ENCODE measurements around the gene OR51T1. TPM values are rescaled to one million over a fixed set of nuclear protein-coding genes. Genes with fewer than 3 reads are reported as not detected.

Gene OR51T1
- total RNA-seq, 4 donors from 2014 or later = not detected

GRCh38 chr11:4884361-4884760 lies 2.7 kb downstream of the OR51T1 start:
- H3K9me3 ChIP-seq = no peaks in the 10 kb centered on the region
- H3K36me3 ChIP-seq = no peaks in the 10 kb centered on the region
- no peaks in the 10 kb centered on the region for H3K4me1 ChIP-seq
- TF ChIP-seq POLR2A (IDR thresholded peaks at IDR 0.05) (no peak), CTCF (IDR thresholded peaks at IDR 0.05) (no peak)
- H3K4me3 ChIP-seq = no peak overlapping the region
- H3K27me3 ChIP-seq = no peaks in the 10 kb centered on the region
- no peak for DNase-seq
- H3K27ac ChIP-seq = no peak overlapping the region

- Histone ChIP-seq H3K27ac (no peak overlapping the region), H3K4me3 (no peak overlapping the region), H3K36me3 (no peaks in the 10 kb centered on the region), H3K9me3 (no peaks in the 10 kb centered on the region), H3K4me1 (no peaks in the 10 kb centered on the region), H3K27me3 (no peaks in the 10 kb centered on the region)
- no peak for DNase-seq
- TF ChIP-seq CTCF (IDR thresholded peaks at IDR 0.05) = no peak
- TF ChIP-seq POLR2A (IDR thresholded peaks at IDR 0.05) = no peak
Observed at GRCh38 chr11:4886186-4886585, 4.5 kb downstream of the OR51T1 start.

DNA sequence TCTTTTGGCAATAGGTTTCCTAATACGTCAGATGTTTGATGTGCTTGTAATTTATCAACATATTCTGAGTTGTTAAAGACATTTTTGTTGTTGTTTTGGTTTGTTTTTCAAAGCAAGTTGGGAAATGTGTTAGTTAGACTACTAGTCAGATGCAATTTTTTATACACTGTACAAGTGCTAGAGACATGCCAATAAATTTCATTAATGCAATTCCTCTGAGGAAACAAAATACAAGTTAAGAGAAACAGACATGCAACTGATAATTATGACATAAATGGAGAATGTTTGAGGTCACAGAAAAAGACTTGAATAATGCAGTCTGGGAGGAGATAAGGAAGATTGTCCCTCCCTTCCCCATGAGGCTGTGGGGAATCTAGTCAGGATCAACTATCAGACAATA lies 5.9 kb downstream of the OR51T1 start:
- H3K27ac ChIP-seq = no peak overlapping the region
- no peak for DNase-seq
- H3K4me1 ChIP-seq = no peaks in the 10 kb centered on the region
- H3K9me3 ChIP-seq = no peaks in the 10 kb centered on the region
- H3K27me3 ChIP-seq = no peaks in the 10 kb centered on the region
- TF ChIP-seq POLR2A (IDR thresholded peaks at IDR 0.05) (no peak), CTCF (IDR thresholded peaks at IDR 0.05) (no peak)
- no peak overlapping the region for H3K4me3 ChIP-seq
- no peaks in the 10 kb centered on the region for H3K36me3 ChIP-seq

- TF ChIP-seq POLR2A (IDR thresholded peaks at IDR 0.05) (no peak), CTCF (IDR thresholded peaks at IDR 0.05) (no peak)
Observed at GRCh38 chr11:4890279-4890678, 8.6 kb downstream of the OR51T1 start.

GRCh38 chr11:4891996-4892640 lies 10.4 kb downstream of the OR51T1 start:
- DNase-seq = no peak
- no peak overlapping the region for H3K27ac ChIP-seq
- H3K4me3 ChIP-seq = no peak overlapping the region
- no peak for TF ChIP-seq CTCF (IDR thresholded peaks at IDR 0.05)
- H3K27me3 ChIP-seq = no peaks in the 10 kb centered on the region
- H3K9me3 ChIP-seq = no peaks in the 10 kb centered on the region
- no peaks in the 10 kb centered on the region for H3K36me3 ChIP-seq
- H3K4me1 ChIP-seq = no peaks in the 10 kb centered on the region

More at GRCh38 chr11:4890279-4890678, 8.6 kb downstream of the OR51T1 start:
- Histone ChIP-seq H3K36me3 (no peaks in the 10 kb centered on the region), H3K9me3 (no peaks in the 10 kb centered on the region), H3K4me3 (no peak overlapping the region), H3K27me3 (no peaks in the 10 kb centered on the region), H3K4me1 (no peaks in the 10 kb centered on the region), H3K27ac (no peak overlapping the region)
- no peak for DNase-seq

DNA sequence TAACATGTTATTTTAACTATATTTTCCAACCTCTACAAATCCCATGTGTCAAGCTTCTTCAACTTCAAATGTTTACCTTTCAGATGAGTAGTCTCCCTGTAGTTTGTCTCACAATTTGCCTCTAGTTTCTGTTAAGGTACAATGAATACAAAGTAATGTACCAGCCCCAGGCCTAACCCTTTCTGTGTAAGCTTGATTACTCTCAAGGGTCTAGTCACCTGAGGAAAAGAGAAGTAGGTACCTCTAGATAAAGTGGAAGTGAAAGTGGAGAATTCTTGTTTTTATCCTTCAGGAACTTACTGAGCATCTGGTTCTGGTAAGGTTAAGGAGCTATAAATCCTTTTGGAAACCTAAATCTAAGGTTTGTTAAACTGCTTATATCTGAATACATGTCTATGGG lies 21.8 kb downstream of the OR51T1 start, which contains the start of gene OR51A7:
Gene OR51A7 (plus strand): TSS at position 300 of the 400 bp plus-strand sequence. CDS start 3,587 bp downstream, outside the sequence.
- Histone ChIP-seq H3K4me3 (no peak within 1 kb of the TSS), H3K27ac (no peak within 1 kb of the TSS), H3K4me1 (no peaks in the 10 kb centered on the region), H3K27me3 (no peaks in the 10 kb centered on the region), H3K36me3 (no peaks in the 10 kb centered on the region), H3K9me3 (no peaks in the 10 kb centered on the region)
- TF ChIP-seq POLR2A (IDR thresholded peaks at IDR 0.05) (no peak), CTCF (IDR thresholded peaks at IDR 0.05) (no peak)
- no peak for DNase-seq

Data from Peyer's patch (tissue), 4 donors.